Measurements from ENCODE around the gene MAN2B2. TPM values are rescaled to one million over a fixed set of nuclear protein-coding genes. Genes with fewer than 3 reads are reported as not detected.

Gene MAN2B2
- total and polyA plus RNA-seq, 9 of the 15 experiments (the other 6 are each of a cell fraction or from before 2014, with no cell fraction given) = 0.21 to 8.8 (median 3.7) TPM

DNA sequence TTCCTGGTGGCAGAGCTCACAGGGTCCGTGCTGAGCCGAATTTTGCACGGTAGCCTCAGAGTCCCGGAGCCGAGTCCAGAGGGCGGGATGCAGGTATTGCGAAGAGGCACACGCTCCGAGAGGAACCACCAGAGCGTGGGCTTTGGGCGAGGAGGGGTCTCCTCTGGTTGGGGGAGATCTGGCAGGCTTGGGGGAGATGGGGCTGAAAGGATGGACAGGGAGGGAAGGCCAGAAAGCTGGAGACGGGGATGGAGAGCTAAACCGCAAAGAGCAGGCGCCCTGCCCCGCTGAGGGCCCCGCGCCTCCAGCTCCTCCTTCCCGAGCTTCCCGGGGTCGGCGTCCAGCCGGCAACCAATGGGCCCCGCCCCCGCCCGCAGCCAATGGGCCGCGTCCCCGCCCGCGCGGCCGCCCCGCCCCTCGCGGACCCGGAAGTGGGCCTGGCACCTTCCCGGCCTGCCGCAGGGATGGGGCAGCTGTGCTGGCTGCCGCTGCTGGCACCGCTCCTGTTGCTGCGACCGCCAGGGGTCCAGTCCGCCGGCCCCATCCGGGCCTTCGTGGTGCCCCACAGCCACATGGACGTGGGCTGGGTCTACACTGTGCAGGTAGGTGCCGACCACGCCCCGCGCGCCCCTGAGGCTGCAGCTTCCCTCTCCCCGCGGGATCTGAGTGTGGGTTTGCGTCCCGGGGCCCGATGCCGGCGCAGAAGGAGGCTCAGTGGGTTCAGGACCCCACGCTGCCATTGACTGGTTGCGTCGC lies at the start of gene MAN2B2 (continued):
- TF ChIP-seq ELF1 (tag; IDR thresholded peaks at IDR 0.05) (peak; percentile 98), ZNF143 (CRISPR knock-in tag; IDR thresholded peaks at IDR 0.05) (0 out of 2 replicates have a peak, but pooled peaks have one; percentile 28), SUPT5H (IDR thresholded peaks at IDR 0.05) (peak; percentile 77), MYC (IDR thresholded peaks at IDR 0.05; ENCODE audit: low read depth, low read length) (peak; percentile 25; the same call in 1 of the 2 replicates), MYC (CRISPR knock-in tag; IDR thresholded peaks at IDR 0.05; ENCODE audit: borderline replicate concordance, low read depth) (no peak), CBFA2T2 (conservative IDR thresholded peaks at IDR 0.05) (no peak), POLR2A (conservative IDR thresholded peaks at IDR 0.05) (peak; percentile 85), CTBP1 (IDR thresholded peaks at IDR 0.05; ENCODE audit: borderline replicate concordance) (peak; percentile 38; the same call in 1 of the 2 replicates), CCNT2 (IDR thresholded peaks at IDR 0.05; ENCODE audit: borderline replicate concordance, extremely low read depth, insufficient read length, low read depth, low read length) (peak; percentile 39), SAP30 (IDR thresholded peaks at IDR 0.05; ENCODE audit: borderline replicate concordance, insufficient read depth, low read depth, low read length, poor library complexity, severe bottlenecking) (peak; percentile 96), GABPA (tag; conservative IDR thresholded peaks at IDR 0.05; ENCODE audit: low read depth) (peak; percentile 62), SMAD3 (CRISPR knock-in tag; conservative IDR thresholded peaks at IDR 0.05) (no peak), MTA3 (IDR thresholded peaks at IDR 0.05; ENCODE audit: borderline replicate concordance) (0 out of 2 replicates have a peak, but pooled peaks have one; percentile 37), ZNF217 (CRISPR knock-in tag; IDR thresholded peaks at IDR 0.05) (no peak), HCFC1 (IDR thresholded peaks at IDR 0.05; ENCODE audit: low read depth, low read length) (0 out of 2 replicates have a peak, but pooled peaks have one; percentile 10)
- TF ChIP-seq, protein P1, sequence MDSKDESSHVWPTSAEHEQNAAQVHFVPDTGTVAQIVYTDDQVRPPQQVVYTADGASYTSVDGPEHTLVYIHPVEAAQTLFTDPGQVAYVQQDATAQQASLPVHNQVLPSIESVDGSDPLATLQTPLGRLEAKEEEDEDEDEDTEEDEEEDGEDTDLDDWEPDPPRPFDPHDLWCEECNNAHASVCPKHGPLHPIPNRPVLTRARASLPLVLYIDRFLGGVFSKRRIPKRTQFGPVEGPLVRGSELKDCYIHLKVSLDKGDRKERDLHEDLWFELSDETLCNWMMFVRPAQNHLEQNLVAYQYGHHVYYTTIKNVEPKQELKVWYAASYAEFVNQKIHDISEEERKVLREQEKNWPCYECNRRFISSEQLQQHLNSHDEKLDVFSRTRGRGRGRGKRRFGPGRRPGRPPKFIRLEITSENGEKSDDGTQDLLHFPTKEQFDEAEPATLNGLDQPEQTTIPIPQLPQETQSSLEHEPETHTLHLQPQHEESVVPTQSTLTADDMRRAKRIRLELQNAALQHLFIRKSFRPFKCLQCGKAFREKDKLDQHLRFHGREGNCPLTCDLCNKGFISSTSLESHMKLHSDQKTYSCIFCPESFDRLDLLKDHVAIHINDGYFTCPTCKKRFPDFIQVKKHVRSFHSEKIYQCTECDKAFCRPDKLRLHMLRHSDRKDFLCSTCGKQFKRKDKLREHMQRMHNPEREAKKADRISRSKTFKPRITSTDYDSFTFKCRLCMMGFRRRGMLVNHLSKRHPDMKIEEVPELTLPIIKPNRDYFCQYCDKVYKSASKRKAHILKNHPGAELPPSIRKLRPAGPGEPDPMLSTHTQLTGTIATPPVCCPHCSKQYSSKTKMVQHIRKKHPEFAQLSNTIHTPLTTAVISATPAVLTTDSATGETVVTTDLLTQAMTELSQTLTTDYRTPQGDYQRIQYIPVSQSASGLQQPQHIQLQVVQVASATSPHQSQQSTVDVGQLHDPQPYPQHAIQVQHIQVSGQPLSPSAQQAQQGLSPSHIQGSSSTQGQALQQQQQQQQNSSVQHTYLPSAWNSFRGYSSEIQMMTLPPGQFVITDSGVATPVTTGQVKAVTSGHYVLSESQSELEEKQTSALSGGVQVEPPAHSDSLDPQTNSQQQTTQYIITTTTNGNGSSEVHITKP (IDR thresholded peaks at IDR 0.05; ENCODE audit: partially characterized antibody) = peak; percentile 65
- TF ChIP-seq, protein P2, sequence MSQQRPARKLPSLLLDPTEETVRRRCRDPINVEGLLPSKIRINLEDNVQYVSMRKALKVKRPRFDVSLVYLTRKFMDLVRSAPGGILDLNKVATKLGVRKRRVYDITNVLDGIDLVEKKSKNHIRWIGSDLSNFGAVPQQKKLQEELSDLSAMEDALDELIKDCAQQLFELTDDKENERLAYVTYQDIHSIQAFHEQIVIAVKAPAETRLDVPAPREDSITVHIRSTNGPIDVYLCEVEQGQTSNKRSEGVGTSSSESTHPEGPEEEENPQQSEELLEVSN (IDR thresholded peaks at IDR 0.05; ENCODE audit: borderline replicate concordance in 1 of 2, extremely low read depth in 1 of 2, insufficient read depth in 1 of 2, insufficient read length in 1 of 2, low read depth in 1 of 2, low read length in 1 of 2, poor library complexity in 1 of 2, severe bottlenecking in 1 of 2) = peak in 1 of 2 experiments; percentile 84
- TF ChIP-seq, protein P3, sequence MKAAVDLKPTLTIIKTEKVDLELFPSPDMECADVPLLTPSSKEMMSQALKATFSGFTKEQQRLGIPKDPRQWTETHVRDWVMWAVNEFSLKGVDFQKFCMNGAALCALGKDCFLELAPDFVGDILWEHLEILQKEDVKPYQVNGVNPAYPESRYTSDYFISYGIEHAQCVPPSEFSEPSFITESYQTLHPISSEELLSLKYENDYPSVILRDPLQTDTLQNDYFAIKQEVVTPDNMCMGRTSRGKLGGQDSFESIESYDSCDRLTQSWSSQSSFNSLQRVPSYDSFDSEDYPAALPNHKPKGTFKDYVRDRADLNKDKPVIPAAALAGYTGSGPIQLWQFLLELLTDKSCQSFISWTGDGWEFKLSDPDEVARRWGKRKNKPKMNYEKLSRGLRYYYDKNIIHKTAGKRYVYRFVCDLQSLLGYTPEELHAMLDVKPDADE (conservative IDR thresholded peaks at IDR 0.05; ENCODE audit: control insufficient read depth, low read depth, low read length) = 0 out of 2 replicates have a peak, but pooled peaks have one; percentile 72
- TF ChIP-seq, protein P4, sequence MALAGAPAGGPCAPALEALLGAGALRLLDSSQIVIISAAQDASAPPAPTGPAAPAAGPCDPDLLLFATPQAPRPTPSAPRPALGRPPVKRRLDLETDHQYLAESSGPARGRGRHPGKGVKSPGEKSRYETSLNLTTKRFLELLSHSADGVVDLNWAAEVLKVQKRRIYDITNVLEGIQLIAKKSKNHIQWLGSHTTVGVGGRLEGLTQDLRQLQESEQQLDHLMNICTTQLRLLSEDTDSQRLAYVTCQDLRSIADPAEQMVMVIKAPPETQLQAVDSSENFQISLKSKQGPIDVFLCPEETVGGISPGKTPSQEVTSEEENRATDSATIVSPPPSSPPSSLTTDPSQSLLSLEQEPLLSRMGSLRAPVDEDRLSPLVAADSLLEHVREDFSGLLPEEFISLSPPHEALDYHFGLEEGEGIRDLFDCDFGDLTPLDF (CRISPR knock-in tag; IDR thresholded peaks at IDR 0.05) = peak; percentile 42; the same call in 1 of the 2 replicates

Measured in K562 (cell line).